Measurements from ENCODE around the gene DNAJC1. TPM values are rescaled to one million over a fixed set of nuclear protein-coding genes. Genes with fewer than 3 reads are reported as not detected.
"Not testable (repeated sequence)": the region's sequence is repeated elsewhere in the genome, so short reads cannot be mapped to it uniquely, and the experiment has no call there.

DNAJC1 gene
- total and polyA plus RNA-seq, 10 of the 15 experiments (the other 5 are each of a cell fraction or from before 2014, with no cell fraction given), result 2.5 to 39.3 (median 20.4) TPM

DNA sequence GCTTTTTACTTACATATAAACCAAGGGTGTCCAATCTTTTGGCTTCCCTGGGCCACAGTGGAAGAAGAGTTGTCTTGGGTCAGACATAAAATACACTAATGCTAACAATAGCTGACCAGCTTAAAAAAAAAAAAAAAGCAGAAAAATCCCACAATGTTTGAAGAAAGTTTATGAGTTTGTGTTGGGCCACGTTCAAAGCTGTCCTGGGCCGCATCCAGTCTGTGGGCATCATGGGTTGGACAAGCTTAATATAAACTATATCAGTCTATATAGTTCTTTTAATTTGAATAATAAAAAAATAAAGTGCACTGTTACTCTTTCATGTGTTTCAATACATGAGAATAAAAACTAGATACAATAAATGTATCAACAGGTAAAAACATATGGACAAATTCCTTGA lies 179.9 kb downstream of the DNAJC1 start:
- intact Hi-C loops (cut with micrococcal nuclease; ENCODE audit: unreplicated experiment), result no loop called here
- ATAC-seq (no peak), FAIRE-seq (no peak), DNase-seq (ENCODE audit: low read depth, low spot score) (no peak)
- Histone ChIP-seq H3K9me3 (replicated peaks; ENCODE audit: control insufficient read depth, insufficient read depth, low read length) (peaks cover 10% of the 10 kb centered on the region), H3K79me2 (ENCODE audit: control insufficient read depth, insufficient read depth, low read length) (no peaks in the 10 kb centered on the region), H3K9ac (ENCODE audit: control insufficient read depth, insufficient read depth, low read length) (no peak overlapping the region), H3K27ac (ENCODE audit: control insufficient read depth, insufficient read depth) (no peak overlapping the region), H3K27me3 (replicated peaks in 1 of 2; ENCODE audit: control insufficient read depth in 2 of 2, insufficient read depth in 2 of 2, low read length in 1 of 2) (no peaks in the 10 kb centered on the region), H3K4me1 (ENCODE audit: control insufficient read depth, insufficient read depth, low read length) (no peaks in the 10 kb centered on the region), H4K20me1 (ENCODE audit: control insufficient read depth, insufficient read depth) (no peaks in the 10 kb centered on the region), H3K4me2 (ENCODE audit: control insufficient read depth, insufficient read depth) (no peak overlapping the region), H3K4me3 (no peak overlapping the region), H2AFZ (ENCODE audit: control insufficient read depth, low read depth, low read length) (no peak overlapping the region), H3K36me3 (ENCODE audit: control insufficient read depth in 2 of 2, insufficient read depth in 2 of 2, low read length in 1 of 2) (no peaks in the 10 kb centered on the region)
- BruUV-seq (replicated peaks), result no TSS peak
- TF ChIP-seq SIN3A (IDR thresholded peaks at IDR 0.05; ENCODE audit: low read depth, low read length) (no peak), NBN (IDR thresholded peaks at IDR 0.05) (no peak), E4F1 (IDR thresholded peaks at IDR 0.05; ENCODE audit: borderline replicate concordance, partially characterized antibody) (no peak), ZNF274 (IDR thresholded peaks at IDR 0.05; ENCODE audit: insufficient read depth, insufficient read length) (no peak), STAT3 (IDR thresholded peaks at IDR 0.05; ENCODE audit: low read depth, low read length) (no peak), KAT2A (conservative IDR thresholded peaks at IDR 0.05; ENCODE audit: control insufficient read depth, low read depth, low read length) (no peak), RCOR1 (conservative IDR thresholded peaks at IDR 0.05; ENCODE audit: low read depth, low read length) (no peak), POLR2AphosphoS2 (IDR thresholded peaks at IDR 0.05; ENCODE audit: low read depth, low read length) (no peak), MTA3 (IDR thresholded peaks at IDR 0.05; ENCODE audit: borderline replicate concordance, low read length) (no peak), PBX3 (IDR thresholded peaks at IDR 0.05; ENCODE audit: insufficient replicate concordance, low read depth, low read length) (no peak), RFX5 (IDR thresholded peaks at IDR 0.05; ENCODE audit: low read depth, low read length) (no peak)
- TF ChIP-seq, protein P1, sequence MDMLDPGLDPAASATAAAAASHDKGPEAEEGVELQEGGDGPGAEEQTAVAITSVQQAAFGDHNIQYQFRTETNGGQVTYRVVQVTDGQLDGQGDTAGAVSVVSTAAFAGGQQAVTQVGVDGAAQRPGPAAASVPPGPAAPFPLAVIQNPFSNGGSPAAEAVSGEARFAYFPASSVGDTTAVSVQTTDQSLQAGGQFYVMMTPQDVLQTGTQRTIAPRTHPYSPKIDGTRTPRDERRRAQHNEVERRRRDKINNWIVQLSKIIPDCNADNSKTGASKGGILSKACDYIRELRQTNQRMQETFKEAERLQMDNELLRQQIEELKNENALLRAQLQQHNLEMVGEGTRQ (IDR thresholded peaks at IDR 0.05; ENCODE audit: borderline replicate concordance, low read depth, low read length), result no peak
- TF ChIP-seq, protein P2, sequence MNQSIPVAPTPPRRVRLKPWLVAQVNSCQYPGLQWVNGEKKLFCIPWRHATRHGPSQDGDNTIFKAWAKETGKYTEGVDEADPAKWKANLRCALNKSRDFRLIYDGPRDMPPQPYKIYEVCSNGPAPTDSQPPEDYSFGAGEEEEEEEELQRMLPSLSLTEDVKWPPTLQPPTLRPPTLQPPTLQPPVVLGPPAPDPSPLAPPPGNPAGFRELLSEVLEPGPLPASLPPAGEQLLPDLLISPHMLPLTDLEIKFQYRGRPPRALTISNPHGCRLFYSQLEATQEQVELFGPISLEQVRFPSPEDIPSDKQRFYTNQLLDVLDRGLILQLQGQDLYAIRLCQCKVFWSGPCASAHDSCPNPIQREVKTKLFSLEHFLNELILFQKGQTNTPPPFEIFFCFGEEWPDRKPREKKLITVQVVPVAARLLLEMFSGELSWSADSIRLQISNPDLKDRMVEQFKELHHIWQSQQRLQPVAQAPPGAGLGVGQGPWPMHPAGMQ (IDR thresholded peaks at IDR 0.05; ENCODE audit: borderline replicate concordance), result no peak
- SMC1A ChIA-PET (ENCODE audit: uncharacterized antibody, unreplicated experiment), result no interaction called here
- in situ Hi-C loops (cut with MboI), result no loop called here
- CTCF ChIA-PET, result no interaction called here
- POLR2A ChIA-PET, result interaction anchor here (0.7 kb wide), 1 partner anchor 20 kb away, joined by 3 read pairs; no protein-coding TSS in a partner anchor
- WGBS (ENCODE audit: insufficient coverage, insufficient replicate concordance, low lambda C conversion rate, missing lambda C conversion rate), result 100% methylated on average over 2 of the region's 2 CpGs
- RAD21 ChIA-PET (ENCODE audit: unreplicated experiment), result no interaction called here

DNA sequence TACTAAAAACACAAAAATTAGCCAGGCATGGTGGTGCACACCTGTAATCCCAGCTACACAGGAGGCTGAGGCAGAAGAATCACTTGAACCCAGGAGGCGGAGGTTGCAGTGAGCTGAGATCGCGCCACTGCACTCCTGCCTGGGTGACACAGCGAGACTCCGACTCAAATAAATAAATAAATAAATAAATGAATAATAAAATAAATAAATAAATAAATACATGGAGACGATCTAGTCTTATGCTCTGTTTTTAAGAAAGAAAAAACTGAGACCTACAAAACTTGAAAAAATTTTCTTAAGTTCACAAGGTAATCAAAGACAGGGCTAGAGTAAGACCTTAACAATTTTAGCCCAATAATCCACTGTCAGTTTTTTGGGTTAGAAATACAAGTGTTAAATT lies 181.3 kb downstream of the DNAJC1 start:
- H3K36me3 ChIP-seq (ENCODE audit: control insufficient read depth in 2 of 2, insufficient read depth in 2 of 2, low read length in 1 of 2); intact Hi-C loops (cut with micrococcal nuclease; ENCODE audit: unreplicated experiment); H3K4me2 ChIP-seq (ENCODE audit: control insufficient read depth, insufficient read depth); H3K9me3 ChIP-seq (replicated peaks; ENCODE audit: control insufficient read depth, insufficient read depth, low read length); DNase-seq (ENCODE audit: low read depth, low spot score); POLR2A ChIA-PET; BruUV-seq (replicated peaks); ATAC-seq; RAD21 ChIA-PET (ENCODE audit: unreplicated experiment); H3K79me2 ChIP-seq (ENCODE audit: control insufficient read depth, insufficient read depth, low read length); H3K27me3 ChIP-seq (replicated peaks in 1 of 2; ENCODE audit: control insufficient read depth in 2 of 2, insufficient read depth in 2 of 2, low read length in 1 of 2); CTCF ChIA-PET; H3K4me1 ChIP-seq (ENCODE audit: control insufficient read depth, insufficient read depth, low read length); H2AFZ ChIP-seq (ENCODE audit: control insufficient read depth, low read depth, low read length); in situ Hi-C loops (cut with MboI); H3K27ac ChIP-seq (ENCODE audit: control insufficient read depth, insufficient read depth); H3K4me3 ChIP-seq; FAIRE-seq; H3K9ac ChIP-seq (ENCODE audit: control insufficient read depth, insufficient read depth, low read length); SMC1A ChIA-PET (ENCODE audit: uncharacterized antibody, unreplicated experiment); H4K20me1 ChIP-seq (ENCODE audit: control insufficient read depth, insufficient read depth): not testable (repeated sequence)
- over 99% methylated on average over 6 of the region's 6 CpGs for WGBS (ENCODE audit: insufficient coverage, insufficient replicate concordance, low lambda C conversion rate, missing lambda C conversion rate)

Data from GM12878 (cell line).